GM23248 (cell line): ENCODE measurements around the gene NPHP4. TPM values are rescaled to one million over a fixed set of nuclear protein-coding genes. Genes with fewer than 3 reads are reported as not detected.

Experiments used
- DNase-seq: peaks from one replicate; pipeline ENCODE4 v3.0.0-alpha.2; 2015
- H2AFZ ChIP-seq: fragments of 200-600 bp; sonication (generic); 2 replicates; pipeline ENCODE4 v1.6.1; 2016; ENCODE audit warnings: antibody characterized with exemption
- H3F3A ChIP-seq: fragments of 200-600 bp; sonication (generic); 2 replicates; pipeline ENCODE4 v1.6.1; 2016; ENCODE audit warnings: mild to moderate bottlenecking, antibody characterized with exemption, mixed run types; ENCODE audit not compliant: insufficient read depth
- H3K27ac ChIP-seq: fragments of 200-600 bp; sonication (generic); 2 replicates; pipeline ENCODE4 v1.5.1; 2016; ENCODE audit warnings: mild to moderate bottlenecking
- H3K27me3 ChIP-seq: fragments of 200-600 bp; sonication (generic); replicated peaks from 2 replicates; pipeline ENCODE4 v1.6.1; 2016; ENCODE audit warnings: mild to moderate bottlenecking; ENCODE audit not compliant: insufficient read depth
- H3K36me3 ChIP-seq: fragments of 200-600 bp; sonication (generic); 2 replicates; pipeline ENCODE4 v1.6.1; 2016; ENCODE audit warnings: low read depth, mild to moderate bottlenecking
- H3K4me1 ChIP-seq: fragments of 200-600 bp; sonication (generic); 2 replicates; pipeline ENCODE4 v1.6.1; 2016; ENCODE audit warnings: mild to moderate bottlenecking; ENCODE audit not compliant: insufficient read depth
- H3K4me2 ChIP-seq: fragments of 200-600 bp; sonication (generic); one replicate; pipeline ENCODE4 v1.6.1; 2016; ENCODE audit warnings: mild to moderate bottlenecking; ENCODE audit not compliant: unreplicated experiment
- H3K4me3 ChIP-seq: fragments of 200-600 bp; sonication (generic); 2 replicates; pipeline ENCODE4 v1.5.1; 2016; ENCODE audit warnings: mild to moderate bottlenecking
- H3K79me2 ChIP-seq: fragments of 200-600 bp; sonication (generic); 2 replicates; pipeline ENCODE4 v1.6.1; 2016; ENCODE audit warnings: mild to moderate bottlenecking; ENCODE audit not compliant: insufficient read depth
- H3K9ac ChIP-seq: fragments of 200-600 bp; sonication (generic); 2 replicates; pipeline ENCODE4 v1.6.1; 2016; ENCODE audit warnings: mild to moderate bottlenecking
- H3K9me2 ChIP-seq: fragments of 200-600 bp; sonication (generic); 2 replicates; pipeline ENCODE4 v1.6.1; 2016; ENCODE audit warnings: mixed run types, mild to moderate bottlenecking, moderate library complexity; ENCODE audit not compliant: insufficient read depth
- H3K9me3 ChIP-seq: fragments of 200-600 bp; sonication (generic); one replicate; pipeline ENCODE4 v1.6.1; 2017; ENCODE audit warnings: low read depth
- H4K20me1 ChIP-seq: fragments of 200-600 bp; sonication (generic); 2 replicates; pipeline ENCODE4 v1.6.0; 2016; ENCODE audit not compliant: insufficient read depth
- EZH2 ChIP-seq: fragments of 200-600 bp; sonication (generic); IDR thresholded peaks from 2 replicates; pipeline ENCODE4 v1.6.1; 2018; ENCODE audit warnings: antibody characterized with exemption, mild to moderate bottlenecking; ENCODE audit not compliant: insufficient read depth, poor library complexity, severe bottlenecking
- EZH2phosphoT487 ChIP-seq: fragments of 200-600 bp; sonication (generic); IDR thresholded peaks from 2 replicates; pipeline ENCODE4 v1.6.1; 2018; ENCODE audit warnings: antibody characterized with exemption, moderate library complexity, mild to moderate bottlenecking, low read depth; ENCODE audit not compliant: insufficient read depth
- WGBS, 2 experiments: methylation state at CpG; one replicate each; pipeline ENCODE4 v1.1.6; 2015 to 2017; ENCODE audit warnings: low lambda C conversion rate in 2 of 2, low coverage in 1 of 2; ENCODE audit errors: missing lambda C conversion rate in 2 of 2; 5-methylcytosine and 5-hydroxymethylcytosine counted together
- in situ Hi-C: fragments of 300-500 bp; cut with MboI; formaldehyde crosslinking; loops from 2 replicates; pipeline ENCODE4 v1.15.0; 2020
- polyA plus RNA-seq: library from polyadenylated mRNA; unstranded; fragments of >200 nt; fragmentation: Nextera tagmentation; extraction: Ambion mirVana; gene quantifications from 2 replicates; pipeline ENCODE4 v1.2.1, GENCODE V29; 2016
- total RNA-seq: library from RNA; depleted of rRNA; stranded (reverse); fragments of >200 nt; shearing (Covaris generic); gene quantifications from 2 replicates; pipeline ENCODE4 v1.2.3, GENCODE V29; 2014

The NPHP4 gene
- total and polyA plus RNA-seq, 2 experiments from 2014 or later, result 4.0 to 4.2 TPM

DNA sequence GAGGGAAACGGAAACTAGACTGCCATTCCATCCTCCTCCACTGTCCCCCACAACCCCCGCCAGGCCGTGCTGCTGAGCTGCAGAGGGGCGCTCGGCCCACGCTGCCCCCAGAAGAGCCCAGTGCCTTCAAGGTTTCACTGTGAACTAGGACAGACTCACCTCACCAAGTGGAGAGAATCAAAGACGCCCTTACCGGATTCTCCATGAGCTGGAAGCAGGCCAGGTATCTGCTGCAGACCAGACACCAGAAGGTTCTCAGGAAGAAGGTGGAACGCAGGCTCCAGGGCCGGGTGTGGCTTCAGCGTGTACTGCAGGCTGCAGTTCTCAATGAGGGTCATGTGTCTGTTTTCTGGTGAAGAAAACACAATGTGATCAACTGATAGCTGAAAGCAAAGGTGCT lies 30.6 kb downstream of the NPHP4 start:
- in situ Hi-C loops, result no loop called here
- Histone ChIP-seq H3K4me3 (no peak overlapping the region), H3F3A (no peaks in the 10 kb centered on the region), H3K4me2 (no peak overlapping the region), H3K9ac (no peak overlapping the region), H4K20me1 (no peaks in the 10 kb centered on the region), H3K4me1 (no peaks in the 10 kb centered on the region), H2AFZ (no peak overlapping the region), H3K9me3 (no peaks in the 10 kb centered on the region), H3K36me3 (no peaks in the 10 kb centered on the region), H3K27ac (no peak overlapping the region), H3K9me2 (no peaks in the 10 kb centered on the region), H3K79me2 (no peaks in the 10 kb centered on the region), H3K27me3 (no peaks in the 10 kb centered on the region)
- TF ChIP-seq EZH2 (no peak), EZH2phosphoT487 (no peak)
- DNase-seq, result no peak
- 89% methylated on average over 11 of the region's 11 CpGs for WGBS, 2 experiments

DNA sequence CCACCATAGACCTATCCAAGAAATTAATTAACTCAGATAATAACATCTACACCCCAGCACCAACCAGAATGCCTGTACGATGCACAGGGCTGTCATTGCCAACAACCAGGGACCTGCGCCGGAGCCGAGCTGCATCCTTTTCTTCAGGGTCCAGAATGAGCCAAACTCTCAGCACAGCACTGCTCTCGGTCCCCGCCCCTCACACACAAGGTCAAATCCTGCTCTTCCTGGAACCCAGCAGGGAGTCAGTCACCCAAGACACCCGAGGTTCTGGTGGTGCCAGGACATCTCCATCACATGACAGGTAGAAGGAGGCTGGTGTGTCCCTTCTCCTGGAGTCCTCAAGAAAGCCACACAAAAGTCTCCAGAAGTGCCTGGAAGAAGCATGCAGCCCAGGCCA lies 31.9 kb downstream of the NPHP4 start:
- H3K4me3 ChIP-seq, result no peak overlapping the region
- no peak overlapping the region for H2AFZ ChIP-seq
- TF ChIP-seq EZH2 (no peak), EZH2phosphoT487 (no peak)
- no peaks in the 10 kb centered on the region for H3F3A ChIP-seq
- H3K9ac ChIP-seq, result no peak overlapping the region
- no peaks in the 10 kb centered on the region for H3K9me3 ChIP-seq
- 85 to 94% methylated on average over 7 of the region's 7 CpGs for WGBS, 2 experiments
- H3K4me1 ChIP-seq, result no peaks in the 10 kb centered on the region
- no peaks in the 10 kb centered on the region for H3K27me3 ChIP-seq
- in situ Hi-C loops, result no loop called here
- no peaks in the 10 kb centered on the region for H4K20me1 ChIP-seq
- H3K9me2 ChIP-seq, result no peaks in the 10 kb centered on the region
- no peaks in the 10 kb centered on the region for H3K36me3 ChIP-seq
- DNase-seq, result no peak
- no peaks in the 10 kb centered on the region for H3K79me2 ChIP-seq
- no peak overlapping the region for H3K4me2 ChIP-seq
- H3K27ac ChIP-seq, result no peak overlapping the region

DNA sequence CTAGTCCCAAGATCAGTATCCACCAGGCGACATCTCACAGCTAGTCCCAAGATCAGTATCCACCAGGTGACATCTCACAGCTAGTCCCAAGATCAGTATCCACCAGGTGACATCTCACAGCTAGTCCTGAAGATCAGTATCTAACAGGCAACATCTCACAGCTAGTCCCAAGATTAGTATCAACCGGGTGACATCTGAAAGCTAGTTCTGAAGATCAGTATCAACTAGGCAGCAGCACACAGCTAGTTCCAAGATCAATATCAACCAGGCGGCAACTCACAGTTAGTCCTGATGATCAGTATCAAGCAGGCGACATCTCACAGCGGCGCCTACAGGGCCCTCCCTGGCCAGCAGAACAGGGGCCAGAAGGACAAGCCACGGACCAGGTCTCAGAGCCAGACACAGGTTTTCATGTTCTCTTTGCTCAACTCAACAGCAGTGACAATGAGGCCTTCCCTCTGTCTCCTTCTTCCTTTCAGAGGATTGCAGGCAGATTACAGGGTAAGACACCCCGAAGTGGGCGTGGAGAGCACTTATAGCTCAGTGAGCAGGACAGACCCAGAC lies 32.5 kb downstream of the NPHP4 start:
- Histone ChIP-seq H3K79me2 (no peaks in the 10 kb centered on the region), H3K36me3 (no peaks in the 10 kb centered on the region), H4K20me1 (no peaks in the 10 kb centered on the region), H3K27ac (no peak overlapping the region), H3K4me3 (no peak overlapping the region), H2AFZ (no peak overlapping the region), H3K27me3 (no peaks in the 10 kb centered on the region), H3K9ac (no peak overlapping the region), H3K4me2 (no peak overlapping the region), H3K9me2 (no peaks in the 10 kb centered on the region), H3K9me3 (no peaks in the 10 kb centered on the region), H3F3A (no peaks in the 10 kb centered on the region), H3K4me1 (no peaks in the 10 kb centered on the region)
- in situ Hi-C loops, result no loop called here
- WGBS, 2 experiments, result 97% methylated on average over 9 of the region's 9 CpGs
- no peak for DNase-seq
- TF ChIP-seq EZH2phosphoT487 (no peak), EZH2 (no peak)

DNA sequence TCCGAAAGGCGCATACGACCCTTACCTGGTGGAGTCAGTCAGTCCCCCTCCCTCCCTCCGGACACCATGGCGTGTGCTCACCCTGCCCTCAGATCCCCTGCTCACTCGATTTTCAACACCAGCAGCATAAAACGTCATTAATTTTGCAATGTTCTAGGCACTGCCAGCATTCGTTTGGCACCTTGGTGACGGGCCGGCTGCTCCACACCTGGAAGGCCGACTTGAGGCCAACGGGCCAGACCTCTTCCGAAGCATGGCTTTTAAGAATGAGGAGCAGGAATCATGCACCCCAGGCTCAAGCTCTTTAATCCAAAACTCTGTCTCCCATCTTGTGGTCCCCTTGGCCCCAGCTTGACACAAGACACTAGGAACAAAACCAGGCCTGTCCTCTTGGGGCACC lies 33.1 kb downstream of the NPHP4 start:
- Histone ChIP-seq H3F3A (no peaks in the 10 kb centered on the region), H4K20me1 (no peaks in the 10 kb centered on the region), H3K9me3 (no peaks in the 10 kb centered on the region), H3K9me2 (no peaks in the 10 kb centered on the region), H3K79me2 (no peaks in the 10 kb centered on the region), H2AFZ (no peak overlapping the region), H3K36me3 (no peaks in the 10 kb centered on the region), H3K4me3 (no peak overlapping the region), H3K27me3 (no peaks in the 10 kb centered on the region), H3K4me2 (no peak overlapping the region), H3K4me1 (no peaks in the 10 kb centered on the region), H3K9ac (no peak overlapping the region), H3K27ac (no peak overlapping the region)
- no peak for DNase-seq
- WGBS, 2 experiments, result 94 to 98% methylated on average over 10 to 13 of the region's 13 CpGs
- in situ Hi-C loops, result no loop called here
- TF ChIP-seq EZH2phosphoT487 (no peak), EZH2 (no peak)
